GM12874 (cell line): ENCODE data around the gene C2orf76.

ENCODE experiments used
- TF ChIP-seq, protein P1 (sequence below): IDR thresholded peaks from 2 replicates; pipeline ENCODE4 v1.5.1; 2011; ENCODE audit warnings: low read depth, mild to moderate bottlenecking, control low read depth, low read length, moderate library complexity; ENCODE audit not compliant: insufficient read depth

Gene C2orf76

DNA sequence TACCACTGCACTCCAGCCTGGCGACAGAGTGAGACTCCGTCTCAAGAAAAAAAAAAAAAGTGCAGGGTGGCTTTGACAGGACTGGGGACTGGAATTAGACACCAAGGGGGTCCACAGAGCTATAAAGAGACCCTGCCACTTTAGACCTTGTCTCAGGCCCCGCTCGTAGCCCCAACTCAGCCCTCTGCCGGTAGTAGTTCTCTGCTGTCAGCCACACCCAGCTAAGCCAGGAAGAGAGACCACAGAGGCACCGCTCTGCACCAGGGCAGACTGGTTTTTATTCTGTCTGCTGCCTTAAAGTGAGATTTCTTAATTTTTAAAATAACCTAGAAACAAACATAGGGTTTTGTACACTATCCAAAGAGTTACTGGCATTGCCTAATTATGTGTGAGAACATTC is 77.0 kb downstream of the C2orf76 start:
- TF ChIP-seq, protein P1, sequence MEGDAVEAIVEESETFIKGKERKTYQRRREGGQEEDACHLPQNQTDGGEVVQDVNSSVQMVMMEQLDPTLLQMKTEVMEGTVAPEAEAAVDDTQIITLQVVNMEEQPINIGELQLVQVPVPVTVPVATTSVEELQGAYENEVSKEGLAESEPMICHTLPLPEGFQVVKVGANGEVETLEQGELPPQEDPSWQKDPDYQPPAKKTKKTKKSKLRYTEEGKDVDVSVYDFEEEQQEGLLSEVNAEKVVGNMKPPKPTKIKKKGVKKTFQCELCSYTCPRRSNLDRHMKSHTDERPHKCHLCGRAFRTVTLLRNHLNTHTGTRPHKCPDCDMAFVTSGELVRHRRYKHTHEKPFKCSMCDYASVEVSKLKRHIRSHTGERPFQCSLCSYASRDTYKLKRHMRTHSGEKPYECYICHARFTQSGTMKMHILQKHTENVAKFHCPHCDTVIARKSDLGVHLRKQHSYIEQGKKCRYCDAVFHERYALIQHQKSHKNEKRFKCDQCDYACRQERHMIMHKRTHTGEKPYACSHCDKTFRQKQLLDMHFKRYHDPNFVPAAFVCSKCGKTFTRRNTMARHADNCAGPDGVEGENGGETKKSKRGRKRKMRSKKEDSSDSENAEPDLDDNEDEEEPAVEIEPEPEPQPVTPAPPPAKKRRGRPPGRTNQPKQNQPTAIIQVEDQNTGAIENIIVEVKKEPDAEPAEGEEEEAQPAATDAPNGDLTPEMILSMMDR = no peak

DNA sequence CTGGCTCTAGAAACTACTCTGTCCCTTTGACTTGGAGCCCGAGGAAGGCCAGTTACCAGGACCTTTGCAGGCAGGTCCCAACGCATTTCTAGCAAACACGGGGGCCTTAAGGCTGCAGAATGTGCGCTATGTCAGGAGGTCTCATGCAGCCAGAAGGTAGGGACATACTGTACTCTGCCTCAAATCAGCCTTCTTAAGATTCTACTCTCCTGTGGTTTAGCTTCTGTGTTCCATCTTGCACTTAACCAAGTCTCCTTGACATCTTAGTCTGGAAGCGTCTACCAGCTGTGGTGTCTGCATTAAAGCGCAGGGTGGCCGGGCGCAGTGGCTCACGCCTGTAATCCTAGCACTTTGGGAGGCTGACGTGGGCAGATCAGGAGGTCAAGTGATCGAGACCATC is 77.5 kb downstream of the C2orf76 start:
- TF ChIP-seq, protein P1 = no peak

DNA sequence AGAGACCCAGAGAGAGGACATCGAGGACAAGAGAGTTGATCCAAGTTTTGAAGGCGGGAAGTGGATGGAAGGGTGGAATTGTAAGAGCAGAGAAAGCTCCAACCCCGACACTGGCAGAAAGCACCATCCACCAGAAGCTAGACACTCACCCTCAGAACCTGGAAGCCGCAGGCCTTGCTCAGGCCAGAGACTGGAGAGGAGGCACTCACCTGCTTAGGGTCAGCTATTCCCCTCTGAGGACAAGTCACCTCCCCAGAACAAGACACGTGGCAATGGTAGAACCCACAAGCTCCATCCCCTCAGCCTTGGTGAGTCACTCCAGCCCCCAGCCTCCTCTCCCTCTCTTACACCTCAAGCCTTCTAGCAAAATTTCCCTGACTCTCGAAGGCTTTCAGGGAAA is 78.1 kb downstream of the C2orf76 start:
- TF ChIP-seq, protein P1 = no peak

DNA sequence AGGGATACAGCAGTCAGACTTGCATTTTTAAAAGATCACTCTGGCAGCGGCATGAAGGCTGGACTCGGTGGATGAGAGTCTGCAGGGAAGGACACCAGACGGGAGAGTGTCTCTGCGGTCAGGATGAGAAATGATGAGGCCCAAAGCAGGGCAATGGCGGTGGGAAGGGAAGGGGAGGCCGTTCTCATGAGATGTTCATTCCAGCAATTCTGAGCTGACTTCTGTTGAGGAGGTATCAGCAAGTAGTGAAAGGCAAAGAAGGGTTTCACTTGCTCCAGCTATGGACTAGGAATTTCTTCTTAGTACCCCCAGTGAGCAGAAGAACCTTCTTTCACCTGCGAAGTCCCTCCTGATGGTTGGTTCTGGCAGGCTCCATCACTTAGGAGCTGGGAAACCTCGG is 80.0 kb downstream of the C2orf76 start:
- TF ChIP-seq, protein P1 = no peak

DNA sequence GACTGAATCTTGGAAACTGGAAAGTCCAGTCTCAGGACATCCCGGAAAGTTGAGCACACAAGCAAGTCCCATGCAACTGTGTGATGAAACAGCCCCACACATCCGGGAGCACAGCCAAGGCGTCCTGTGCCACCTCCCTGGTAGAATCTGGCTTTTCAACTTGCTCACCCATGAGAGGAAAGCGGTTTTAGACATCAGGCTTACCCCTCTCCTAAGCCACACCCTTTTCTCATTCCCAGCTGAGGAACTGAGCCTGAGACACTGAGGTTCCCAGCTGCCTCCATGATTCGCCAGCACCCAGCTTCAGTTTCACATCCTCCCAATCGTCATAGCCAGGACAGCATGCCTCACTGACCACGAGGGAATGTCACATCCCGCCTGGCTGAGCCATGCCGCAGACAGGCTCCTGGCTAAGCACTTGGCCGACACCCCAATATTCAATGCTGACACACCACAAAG is 82.7 kb downstream of the C2orf76 start:
- TF ChIP-seq, protein P1 = no peak

DNA sequence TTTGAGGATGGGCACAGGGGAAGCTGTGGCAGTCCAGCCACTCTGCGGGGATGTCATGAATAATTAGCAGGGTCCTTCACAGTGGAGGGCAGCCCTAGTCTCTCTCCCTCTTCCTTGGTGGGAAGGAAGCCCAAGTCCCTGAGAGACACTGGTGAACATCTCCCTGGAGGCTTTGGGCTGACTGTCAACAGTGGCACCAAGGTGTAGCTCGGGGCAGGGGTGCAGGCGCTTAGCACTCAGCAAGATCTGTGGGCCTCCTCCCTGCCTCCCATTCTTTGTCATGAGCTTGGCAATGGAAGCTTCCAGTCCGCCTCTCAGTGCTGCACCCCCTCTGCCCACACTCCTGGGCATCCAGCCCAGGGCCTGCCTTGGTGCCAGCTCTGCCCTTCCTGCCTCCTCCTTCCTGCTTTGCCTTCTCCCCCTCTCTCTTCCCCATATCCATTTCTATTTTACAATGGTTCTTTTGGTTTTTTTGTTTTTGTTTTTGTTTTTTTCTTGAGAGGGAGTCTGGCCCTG is 83.6 kb downstream of the C2orf76 start:
- TF ChIP-seq, protein P1 = no peak

DNA sequence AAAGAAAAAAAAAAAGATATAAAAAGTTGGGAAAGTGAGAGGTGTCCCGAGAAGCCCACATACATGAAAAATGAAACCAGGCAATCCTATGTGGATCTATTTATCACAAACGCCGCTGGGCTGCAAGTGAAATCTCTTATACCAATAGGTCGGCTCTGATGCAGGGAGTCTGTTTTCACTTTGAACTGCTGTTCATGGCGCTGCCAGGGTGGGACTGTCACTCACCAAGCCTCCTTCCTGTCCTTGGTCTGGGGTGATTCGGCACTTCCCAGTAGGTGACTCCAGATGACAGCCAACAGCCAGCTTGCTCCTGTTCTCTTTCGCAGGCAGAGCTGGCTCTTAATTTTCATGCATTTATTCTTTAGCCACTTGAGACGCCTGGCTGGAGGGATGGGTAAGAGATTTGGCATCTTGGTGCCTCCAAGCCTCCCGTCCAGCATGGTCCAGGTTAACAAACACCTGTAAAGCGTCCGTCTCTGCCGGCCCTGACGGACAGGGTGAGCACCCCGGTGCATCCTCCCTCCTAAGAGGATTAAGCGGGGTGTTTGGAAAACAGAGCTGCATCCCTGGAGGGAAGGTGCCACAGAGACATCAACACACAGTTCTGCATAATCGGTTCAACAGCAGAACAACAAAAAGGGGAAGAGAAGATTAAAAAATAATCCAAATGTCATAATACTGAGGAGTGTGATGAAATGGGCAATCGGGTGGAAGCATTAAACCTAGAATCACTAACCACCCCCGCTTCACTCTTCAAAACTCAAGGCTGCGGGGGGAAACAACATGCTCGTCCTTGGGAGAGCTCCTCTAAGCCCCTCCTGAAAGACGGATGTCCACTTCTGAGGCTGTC is 84.3 kb downstream of the C2orf76 start:
- TF ChIP-seq, protein P1 = no peak
